GM19328 (cell line): ENCODE measurements around the gene HAGH.
"Not testable (repeated sequence)": the region's sequence is repeated elsewhere in the genome, so short reads cannot be mapped to it uniquely, and the experiment has no call there.

Experiments used
- ATAC-seq: cut with Tn5 transposase; IDR thresholded peaks from one replicate; pipeline ENCODE4 v1.9.1; 2021; ENCODE audit warnings: mild to moderate bottlenecking, moderate library complexity; ENCODE audit not compliant: unreplicated experiment

HAGH gene

DNA sequence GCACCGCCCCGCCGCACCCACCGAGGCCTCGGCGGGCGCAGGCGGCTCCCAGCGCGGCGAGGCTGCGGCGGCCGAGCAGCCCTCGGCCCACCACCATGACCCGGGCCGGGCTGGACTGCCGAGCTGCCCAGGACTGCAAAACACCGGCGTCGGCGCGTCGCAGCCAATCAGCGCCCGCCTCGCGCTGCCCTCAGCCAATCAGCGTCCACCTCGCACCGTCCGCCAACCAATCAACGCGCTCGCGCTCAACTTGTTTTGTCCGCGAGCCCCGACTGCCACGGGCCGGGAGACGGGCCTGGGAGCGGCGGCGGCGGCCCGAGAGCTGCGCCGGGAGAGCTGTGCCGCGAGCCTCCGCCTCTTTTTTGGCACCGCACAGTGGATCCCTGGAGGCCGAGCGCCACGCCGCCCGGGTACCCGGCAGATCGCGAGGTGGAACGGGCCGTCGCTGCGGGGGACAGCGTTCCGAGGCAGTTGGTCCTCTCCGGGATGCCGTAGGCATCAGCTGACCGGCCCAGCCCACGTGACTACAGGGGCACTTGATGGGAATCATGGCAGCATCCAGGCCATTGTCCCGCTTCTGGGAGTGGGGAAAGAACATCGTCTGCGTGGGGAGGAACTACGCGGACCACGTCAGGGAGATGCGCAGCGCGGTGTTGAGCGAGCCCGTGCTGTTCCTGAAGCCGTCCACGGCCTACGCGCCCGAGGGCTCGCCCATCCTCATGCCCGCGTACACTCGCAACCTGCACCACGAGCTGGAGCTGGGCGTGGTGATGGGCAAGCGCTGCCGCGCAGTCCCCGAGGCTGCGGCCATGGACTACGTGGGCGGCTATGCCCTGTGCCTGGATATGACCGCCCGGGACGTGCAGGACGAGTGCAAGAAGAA is at the start of gene HAGH, which contains the start of gene FAHD1:
HAGH (minus strand) TSS at position 135 of the 883 bp plus-strand sequence; CDS start at position 97, 38 bp downstream.
FAHD1 (plus strand) TSS at position 516 of the 883 bp plus-strand sequence; CDS start at position 549, 33 bp downstream.
- ATAC-seq, result peak; percentile 83

DNA sequence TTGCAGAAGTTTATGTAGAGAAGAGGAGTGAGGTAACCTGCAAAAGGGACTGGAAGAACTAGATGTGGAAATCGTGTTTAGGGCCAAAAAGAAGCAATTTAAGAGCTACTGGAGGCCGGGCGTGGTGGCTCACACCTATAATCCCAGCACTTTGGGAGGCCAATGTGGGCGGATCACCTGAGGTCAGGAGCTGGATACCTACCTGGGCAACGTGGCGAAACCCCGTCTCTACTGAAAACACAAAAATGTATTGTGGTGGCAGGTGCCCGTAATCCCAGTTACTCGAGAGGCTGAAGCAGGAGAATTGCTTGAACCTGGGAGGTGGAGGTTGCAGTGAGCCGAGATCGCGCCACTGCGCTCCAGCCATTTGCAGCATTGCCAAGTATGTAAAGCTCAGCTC is 49.4 kb upstream of the HAGH start:
- not testable (repeated sequence) for ATAC-seq

DNA sequence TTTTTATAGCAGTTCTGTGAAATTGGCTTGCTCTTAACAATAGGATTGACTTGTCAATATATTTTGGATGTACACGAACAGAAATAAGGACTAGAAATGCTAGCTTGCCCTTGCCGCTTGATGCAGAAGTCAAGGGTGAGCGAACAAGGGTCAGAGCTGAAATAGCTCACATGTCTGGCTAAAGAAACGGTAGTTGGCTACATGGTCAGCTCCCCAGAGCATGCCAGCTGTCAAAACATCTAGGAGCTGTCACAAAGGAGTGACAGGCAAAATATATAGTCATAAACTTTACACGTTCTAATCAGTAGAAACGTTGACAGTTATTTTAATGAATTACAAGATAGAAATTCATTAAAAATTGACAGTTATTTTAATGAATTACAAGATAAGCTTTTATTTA is 48.2 kb upstream of the HAGH start:
- no peak for ATAC-seq

DNA sequence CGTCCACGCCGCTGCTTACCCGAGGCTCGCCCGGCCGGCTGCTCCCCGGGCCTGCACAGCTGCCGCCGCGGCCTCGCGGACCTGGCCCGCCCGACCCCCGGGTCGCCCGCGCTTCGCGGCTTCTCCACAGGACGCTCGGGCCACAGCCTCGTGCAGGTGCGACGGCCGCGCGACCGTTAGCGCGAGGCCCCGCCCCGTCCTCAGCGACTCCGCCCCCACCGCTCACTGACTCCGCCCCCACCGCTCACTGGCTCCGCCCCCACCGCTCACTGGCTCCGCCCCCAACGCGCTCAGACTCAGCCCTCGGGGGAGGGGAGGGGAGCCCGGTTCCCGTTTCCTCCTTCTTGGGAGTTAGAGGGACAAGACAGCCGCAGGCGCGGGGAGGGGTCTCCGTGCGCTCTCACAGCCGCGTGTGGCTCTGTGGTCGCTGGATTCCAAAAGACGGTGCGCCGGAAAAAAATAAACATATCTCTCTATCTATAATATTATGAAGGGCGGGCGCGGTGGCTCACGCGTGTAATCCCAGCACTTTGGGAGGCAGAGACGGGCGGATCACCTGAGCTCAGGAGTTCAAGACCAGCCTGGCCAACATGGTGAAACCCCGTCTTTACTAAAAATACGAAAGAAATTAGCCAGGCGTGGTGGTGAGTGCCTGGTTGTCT is 45.5 kb upstream of the HAGH start, which contains the start of gene MEIOB:
MEIOB (minus strand) TSS at position 191 of the 662 bp plus-strand sequence. CDS start 3,989 bp downstream, outside the sequence.
- no peak for ATAC-seq

DNA sequence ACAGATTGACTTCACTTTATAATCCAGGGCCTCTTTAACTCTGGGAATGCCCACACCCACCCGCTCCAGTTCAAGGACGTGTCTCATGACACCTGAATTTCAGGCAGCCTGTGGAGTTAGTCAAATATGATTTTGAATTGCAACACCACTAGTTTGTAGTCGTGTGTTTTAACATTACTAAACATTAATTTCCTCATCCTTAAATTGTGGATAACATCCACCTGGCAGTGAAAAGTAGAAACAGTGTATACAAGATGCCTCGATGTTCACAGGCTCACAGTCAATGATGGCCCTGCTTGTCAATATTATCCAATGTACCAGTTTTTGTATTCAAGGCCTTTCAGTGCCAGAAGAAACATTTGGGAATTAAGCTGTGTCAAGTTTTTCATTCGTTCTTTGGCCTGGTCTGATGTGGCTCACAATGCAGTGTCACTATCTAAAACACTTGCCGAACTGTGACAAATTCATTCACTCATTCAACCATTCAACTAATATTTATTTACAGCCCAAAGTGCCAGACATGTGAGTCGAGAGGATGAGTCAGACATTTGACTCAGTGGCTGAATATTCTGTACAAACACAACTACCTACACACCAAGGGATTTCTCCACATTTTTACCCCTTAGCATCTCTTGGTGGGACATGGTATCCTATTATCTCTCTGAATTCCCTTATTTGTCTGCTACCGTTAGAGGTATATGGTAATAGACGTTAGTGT is 43.9 kb upstream of the HAGH start:
- no peak for ATAC-seq

DNA sequence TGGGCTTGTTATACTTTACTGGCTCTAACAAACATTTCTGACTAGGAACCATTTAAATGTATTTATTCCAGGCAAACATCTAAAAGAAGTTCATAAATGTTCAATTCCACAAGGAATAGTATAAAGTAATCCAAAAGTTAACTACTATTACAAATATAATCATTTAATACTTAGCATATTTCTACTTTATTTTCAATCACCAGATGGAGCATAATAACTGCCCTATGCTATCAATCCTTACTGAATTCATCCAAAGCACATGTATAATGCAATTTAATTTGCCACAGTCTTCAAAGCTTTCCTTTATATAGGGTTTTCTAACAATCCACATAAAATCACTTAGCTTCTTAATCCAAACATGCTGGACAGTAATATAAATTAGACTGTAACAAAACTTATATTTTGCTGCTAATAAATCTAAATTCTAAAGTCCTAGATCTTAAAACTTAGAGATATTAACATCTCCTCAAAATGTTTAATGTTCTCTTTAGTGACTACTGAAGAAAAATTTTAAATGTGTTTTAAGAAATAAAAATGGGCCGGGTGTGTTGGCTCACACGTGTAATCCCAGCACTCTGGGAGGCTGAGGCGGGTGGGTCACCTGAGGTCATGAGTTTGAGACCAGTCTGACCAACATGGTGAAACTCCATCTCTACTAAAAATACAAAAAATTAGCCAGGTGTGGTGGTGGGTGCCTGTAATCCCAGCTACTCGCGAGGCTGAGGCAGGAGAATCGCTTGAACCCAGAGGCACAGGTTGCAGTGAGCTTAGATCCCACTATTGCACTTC is 39.5 kb upstream of the HAGH start:
- ATAC-seq, result no peak

DNA sequence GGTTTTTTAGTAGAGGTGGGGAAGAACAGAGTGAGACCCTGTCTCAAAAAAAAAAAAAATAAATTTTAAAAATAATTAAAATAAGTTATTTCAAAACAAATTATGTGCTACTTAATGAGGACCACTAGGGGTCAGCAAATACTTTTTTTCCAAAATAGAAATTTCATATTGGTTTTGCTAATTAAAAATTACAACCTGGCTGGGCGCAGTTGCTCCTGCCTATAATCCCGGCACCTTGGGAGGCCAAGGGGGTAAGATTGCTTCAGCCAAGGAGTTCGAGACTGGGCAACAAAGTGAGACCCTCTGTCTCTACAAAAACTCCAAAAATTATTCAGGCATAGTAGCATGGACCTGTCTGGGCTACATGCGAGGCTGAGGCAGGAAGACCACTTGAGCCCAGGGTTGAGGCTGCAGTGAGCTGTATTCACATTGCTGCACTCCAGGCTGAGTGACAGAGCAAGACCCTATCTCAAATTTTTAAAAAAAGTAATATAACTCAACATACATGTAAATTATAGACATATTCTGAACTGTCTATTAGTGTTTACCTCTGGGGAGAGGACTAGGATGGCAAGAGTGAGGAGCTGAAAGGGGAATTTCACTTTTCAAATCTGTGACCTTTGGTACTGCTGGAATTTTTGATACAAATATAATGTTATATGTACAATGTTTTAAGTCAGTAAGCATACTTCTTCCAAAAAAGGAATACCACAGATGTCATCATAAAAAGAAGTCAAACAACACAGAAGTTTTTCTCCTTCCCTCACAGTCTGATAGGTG is 37.2 kb upstream of the HAGH start:
- no peak for ATAC-seq

DNA sequence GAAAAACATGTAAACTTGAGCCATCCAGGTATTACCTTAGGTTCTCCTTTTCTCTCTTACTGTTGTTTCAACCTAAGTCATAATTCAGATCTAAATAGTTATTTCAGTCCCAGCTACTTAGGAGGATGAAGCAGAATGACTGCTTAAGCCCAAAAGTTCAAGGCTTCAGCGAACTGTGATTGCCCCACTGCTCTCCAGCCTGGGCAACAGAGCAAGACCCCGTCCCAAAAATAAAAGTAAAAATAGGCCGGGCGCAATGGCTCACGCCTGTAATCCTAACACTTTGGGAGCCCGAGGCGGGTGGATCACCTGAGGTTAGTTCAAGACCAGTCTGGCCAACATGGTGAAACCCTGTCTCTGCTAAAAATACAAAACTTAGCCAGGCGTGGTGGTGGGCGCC is 35.8 kb upstream of the HAGH start:
- ATAC-seq, result no peak

DNA sequence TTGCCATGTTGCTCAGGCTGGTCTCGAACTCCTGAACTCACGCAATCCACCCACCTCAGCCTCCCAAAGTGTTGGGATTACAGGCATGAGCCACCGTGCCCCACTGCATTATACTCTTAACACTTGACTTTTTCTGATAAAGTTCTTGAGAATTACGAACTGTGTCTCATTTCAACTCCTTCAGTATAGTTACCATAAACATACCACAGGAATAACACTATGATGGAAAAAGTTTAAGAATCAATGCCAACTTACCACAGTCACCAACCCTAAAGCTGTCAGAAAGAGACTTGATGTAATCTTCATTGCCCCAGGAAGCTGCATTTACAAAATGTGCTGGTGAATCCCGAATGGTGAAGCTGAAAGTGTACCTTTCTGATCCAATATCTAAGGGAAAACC is 35.1 kb upstream of the HAGH start:
- no peak for ATAC-seq

DNA sequence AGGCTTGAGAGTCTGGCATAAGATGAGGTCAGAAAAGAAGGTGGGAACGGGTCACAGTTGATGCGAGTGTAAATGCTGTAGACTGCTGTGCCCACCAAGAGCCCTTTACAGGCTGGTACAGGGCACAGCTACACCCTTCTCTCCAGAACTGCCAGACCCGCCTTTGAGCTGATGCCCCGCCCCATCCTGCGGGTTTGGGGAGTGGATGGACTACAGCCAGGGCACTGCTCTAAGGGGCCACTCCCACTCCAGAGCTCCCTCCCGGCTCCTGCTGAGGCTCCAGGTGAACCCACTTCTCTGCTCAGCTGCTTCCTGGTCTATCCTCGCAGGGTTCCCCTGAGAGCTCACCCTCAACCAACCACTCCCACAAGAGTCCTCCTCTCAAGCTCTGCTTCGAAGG is 33.0 kb upstream of the HAGH start:
- no peak for ATAC-seq

DNA sequence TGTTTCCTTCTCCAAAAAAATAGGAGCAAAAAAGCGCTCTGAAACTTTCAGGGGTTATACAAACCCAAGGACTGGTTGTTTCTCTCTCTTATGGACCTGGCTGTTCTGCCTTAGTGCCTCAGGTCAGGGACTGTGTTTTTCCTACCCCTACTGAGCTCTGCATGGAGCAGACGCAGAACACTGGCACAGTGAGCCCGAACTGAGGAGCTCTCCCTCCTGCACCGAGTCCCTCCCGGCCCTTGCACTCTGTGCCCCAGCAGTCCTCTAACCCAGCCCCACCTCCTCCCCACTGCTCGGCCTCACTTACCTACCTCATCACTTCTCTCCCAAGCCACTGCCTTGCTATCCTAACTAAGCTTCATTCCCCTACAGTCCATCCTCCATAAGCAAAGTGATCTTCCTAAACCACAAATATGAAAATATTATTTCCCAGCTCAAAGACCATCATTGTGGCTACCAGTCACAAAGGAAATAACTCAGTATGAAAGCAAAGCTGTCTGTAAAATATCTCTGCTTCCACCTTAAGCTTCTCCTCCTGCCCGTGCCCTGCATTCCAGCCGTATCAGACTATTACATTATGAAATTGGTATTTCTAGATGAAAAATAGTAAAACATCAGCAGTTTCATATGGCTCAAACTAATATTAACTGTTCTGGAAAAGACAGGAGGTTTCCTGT is 31.7 kb upstream of the HAGH start:
- ATAC-seq, result no peak

DNA sequence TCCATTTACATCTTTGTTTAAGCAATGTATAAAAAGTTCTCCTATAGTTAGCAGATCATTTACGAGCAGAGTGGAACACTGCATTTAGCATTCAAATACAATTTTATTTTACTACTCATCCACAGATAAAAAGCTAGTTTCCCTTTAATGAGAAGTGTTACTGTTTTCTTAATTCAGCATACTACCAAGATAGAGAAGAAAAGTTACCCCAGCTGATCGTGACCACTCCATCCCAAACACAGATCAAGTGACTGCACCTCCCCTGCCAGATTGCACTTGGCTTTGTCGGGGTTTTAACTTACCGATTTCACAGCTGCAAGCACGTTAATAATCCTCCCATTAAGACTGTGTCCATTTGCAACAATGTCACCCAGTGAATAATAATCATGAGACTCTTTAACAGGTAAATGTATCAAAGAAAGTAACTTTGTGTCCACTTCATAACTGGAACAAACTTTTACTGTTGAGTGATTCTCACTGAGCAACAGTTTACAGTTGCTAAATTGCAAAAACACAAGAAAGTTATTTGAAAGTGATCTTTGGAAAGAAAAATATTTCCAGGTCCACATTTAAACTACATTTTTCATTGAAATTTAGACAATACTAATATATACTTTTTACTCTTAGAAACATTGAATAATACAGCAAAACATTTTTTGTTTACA is 30.9 kb upstream of the HAGH start:
- no peak for ATAC-seq

DNA sequence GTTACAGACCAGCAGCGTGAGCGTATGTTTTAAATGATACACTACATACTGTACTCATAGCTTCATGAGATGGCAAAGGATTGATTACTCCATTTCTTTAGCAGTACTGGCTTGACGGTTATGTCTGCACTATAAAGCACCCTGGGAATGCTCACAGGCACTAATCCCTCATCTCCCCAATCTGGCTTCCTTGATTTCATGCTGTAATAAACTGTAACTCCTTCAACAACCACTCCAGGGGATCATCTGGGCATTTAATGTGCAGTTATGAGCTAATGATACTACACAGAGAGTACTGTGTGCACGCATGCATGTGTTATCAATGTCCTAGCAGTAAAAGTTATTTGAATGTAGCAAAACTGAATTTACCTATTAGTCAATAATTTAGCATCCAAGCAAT is 25.2 kb upstream of the HAGH start:
- ATAC-seq, result no peak

DNA sequence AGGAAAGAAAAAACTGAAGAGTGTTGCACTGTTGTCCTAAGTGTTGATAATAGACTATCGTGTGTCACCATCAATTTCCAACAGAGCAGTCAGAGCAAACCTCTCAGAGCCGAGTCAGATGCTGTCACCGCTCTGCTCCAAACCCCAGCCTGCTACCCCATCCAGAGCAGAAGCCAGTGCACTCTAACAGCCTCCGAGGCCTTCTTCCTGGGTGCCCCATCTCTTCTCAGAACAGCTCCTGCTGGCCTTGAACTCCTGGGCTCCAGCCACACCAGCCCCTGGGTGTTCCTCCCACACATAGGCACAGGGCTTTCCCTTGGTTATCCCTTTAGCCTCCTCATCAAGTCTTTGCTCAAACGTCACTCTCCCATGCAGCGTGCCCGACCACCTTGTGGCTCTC is 24.4 kb upstream of the HAGH start:
- ATAC-seq, result no peak

DNA sequence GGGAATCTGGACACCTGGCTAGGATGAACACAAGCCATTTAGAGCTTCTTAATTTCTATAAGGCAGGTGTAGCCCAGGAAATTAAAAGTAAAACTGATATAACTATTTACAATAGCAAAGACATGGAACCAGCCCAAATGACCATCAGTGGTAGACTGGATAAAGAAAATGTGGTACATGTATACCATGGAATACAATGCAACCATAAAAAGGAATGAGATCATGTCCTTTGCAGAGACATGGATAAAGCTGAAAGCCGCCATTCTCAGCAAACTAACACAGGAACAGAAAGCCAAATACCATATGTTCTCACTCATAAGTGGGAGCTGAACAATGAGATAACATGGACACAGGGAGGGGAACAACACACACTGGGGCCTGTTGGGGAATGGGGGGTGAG is 19.8 kb upstream of the HAGH start:
- ATAC-seq, result no peak

DNA sequence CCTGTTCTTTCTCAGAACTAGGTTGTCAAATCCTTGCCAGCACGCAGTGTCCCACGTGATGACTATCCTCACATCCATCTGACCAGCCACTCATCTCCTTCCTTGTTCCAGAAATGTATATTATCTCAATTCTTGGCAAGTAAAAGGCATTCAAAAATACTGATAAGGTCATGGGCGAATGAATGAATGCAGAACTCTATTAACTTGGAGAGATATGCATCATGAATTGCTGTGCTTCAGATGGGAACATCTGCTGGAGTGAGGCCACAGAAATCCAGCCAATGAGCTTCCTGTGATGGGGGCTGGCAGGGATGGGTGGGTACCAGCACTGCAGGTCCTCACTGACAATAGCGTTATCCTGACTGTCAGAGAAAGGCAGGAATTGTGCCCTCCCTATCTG is 19.4 kb upstream of the HAGH start:
- no peak for ATAC-seq

DNA sequence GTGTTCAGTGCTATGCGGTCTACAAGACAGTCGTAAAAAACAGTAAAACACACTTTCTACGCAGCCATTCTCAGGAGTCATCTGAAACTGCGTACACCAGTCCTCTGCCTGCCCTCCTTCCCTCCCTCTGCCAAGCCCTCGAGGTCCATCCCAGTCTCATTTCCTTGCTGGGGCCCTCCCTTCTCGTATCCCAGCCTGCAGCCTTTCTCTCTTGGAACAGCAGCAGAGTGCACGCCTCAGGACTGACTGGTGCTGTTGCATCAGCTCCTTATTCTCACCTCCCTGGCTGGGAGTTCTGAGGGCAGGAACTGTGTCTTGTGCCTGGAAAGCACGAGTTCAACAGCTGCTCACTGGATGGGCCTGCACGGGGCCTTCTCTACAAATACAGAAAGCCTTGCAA is 12.9 kb upstream of the HAGH start:
- ATAC-seq, result no peak

DNA sequence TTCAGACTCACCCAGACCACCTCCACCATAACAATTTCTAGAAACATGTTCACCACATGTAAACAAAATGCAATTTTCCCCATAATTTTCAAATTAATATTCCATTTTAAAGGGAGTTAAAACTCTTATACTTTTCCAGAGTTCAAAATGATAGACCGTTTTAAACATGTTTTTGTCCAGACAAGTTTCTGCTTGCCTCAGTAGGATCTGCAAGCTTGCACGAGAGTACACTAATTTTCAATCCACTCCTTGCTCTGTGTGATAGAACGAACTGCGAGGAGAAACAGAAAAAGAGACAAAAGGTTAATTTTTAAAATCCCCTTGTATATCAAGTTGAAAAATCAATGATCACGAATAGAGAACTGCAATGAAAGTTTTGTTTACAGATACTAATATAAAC is 7.5 kb upstream of the HAGH start:
- ATAC-seq, result no peak
